IMR-90 (cell line): ENCODE results near the gene ZNF396. TPM values are rescaled to one million over a fixed set of nuclear protein-coding genes. Genes with fewer than 3 reads are reported as not detected.

Experiments used
- ATAC-seq: fragments of 200-7000 bp; cut with Tn5 transposase; 2 replicates; pipeline ENCODE4 v1.9.1; 2020; ENCODE audit warnings: low read depth, mild to moderate bottlenecking, moderate library complexity
- BruUV-seq: library from RNA; stranded (reverse); fragments of 400-500 nt; replicated peaks from 2 replicates; lab custom pipeline; 2021; lab: Mats Ljungman, UMichigan
- CTCF ChIA-PET: fragments of 300-600 bp; formaldehyde crosslinking; extraction: SDS; loops from one replicate; lab custom pipeline; 2021; ENCODE audit warnings: antibody characterized with exemption; lab: Yijun Ruan, JAX
- POLR2A ChIA-PET: fragments of 300-600 bp; sonication (Branson Sonifier 250); formaldehyde crosslinking; loops from one replicate; lab custom pipeline; 2022; ENCODE audit warnings: antibody characterized with exemption; ENCODE audit not compliant: unreplicated experiment; lab: Charles Lee
- DNase-seq: peaks from one replicate; pipeline ENCODE4 v3.0.0; 2013
- H2AFZ ChIP-seq: replicated peaks from 2 replicates; pipeline ENCODE3; 2013; ENCODE audit warnings: low read length, mild to moderate bottlenecking; ENCODE audit not compliant: poor library complexity
- H2AK5ac ChIP-seq: 2 replicates; pipeline ENCODE4 v1.6.1; 2013; ENCODE audit warnings: low read depth, low read length, inconsistent platforms
- H2AK9ac ChIP-seq: replicated peaks from 2 replicates; pipeline ENCODE3; 2013; ENCODE audit warnings: mild to moderate bottlenecking, low read depth, low read length, moderate library complexity; ENCODE audit not compliant: poor library complexity
- H2BK120ac ChIP-seq: 2 replicates; pipeline ENCODE4 v1.6.1; 2013; ENCODE audit warnings: low read depth, low read length, inconsistent platforms
- H2BK15ac ChIP-seq: 3 replicates; pipeline ENCODE4 v1.6.1; 2013; ENCODE audit warnings: low read depth, low read length, inconsistent platforms
- H2BK20ac ChIP-seq: 2 replicates; pipeline ENCODE4 v1.6.1; 2013; ENCODE audit warnings: low read depth, mild to moderate bottlenecking, inconsistent platforms, low read length, moderate library complexity
- H2BK5ac ChIP-seq: 2 replicates; pipeline ENCODE4 v1.6.1; 2013; ENCODE audit warnings: mild to moderate bottlenecking, low read depth, low read length, inconsistent platforms; ENCODE audit not compliant: poor library complexity, severe bottlenecking
- H3K14ac ChIP-seq: replicated peaks from 2 replicates; pipeline ENCODE4 v1.6.1; 2013; ENCODE audit warnings: low read depth, low read length, inconsistent platforms
- H3K18ac ChIP-seq: 2 replicates; pipeline ENCODE4 v1.6.1; 2013; ENCODE audit warnings: low read depth, low read length, control low read depth
- H3K23ac ChIP-seq: 2 replicates; pipeline ENCODE4 v1.6.1; 2013; ENCODE audit warnings: low read depth, low read length, inconsistent platforms
- H3K27ac ChIP-seq: 2 replicates; pipeline ENCODE4 v1.5.1; 2013; ENCODE audit warnings: mild to moderate bottlenecking, control low read depth, low read length; ENCODE audit not compliant: insufficient read depth
- H3K27me3 ChIP-seq: 2 replicates; pipeline ENCODE4 v1.6.1; 2013; ENCODE audit warnings: low read length; ENCODE audit not compliant: control insufficient read depth, insufficient read depth
- H3K36me3 ChIP-seq: 2 replicates; pipeline ENCODE4 v1.6.1; 2013; ENCODE audit warnings: low read length, mixed read lengths; ENCODE audit not compliant: control insufficient read depth, insufficient read depth
- H3K4ac ChIP-seq: 2 replicates; pipeline ENCODE4 v1.6.1; 2013; ENCODE audit warnings: low read depth, low read length, inconsistent platforms
- H3K4me1 ChIP-seq: 2 replicates; pipeline ENCODE4 v1.6.1; 2013; ENCODE audit warnings: low read length, mixed read lengths; ENCODE audit not compliant: control insufficient read depth, insufficient read depth
- H3K4me2 ChIP-seq: 2 replicates; pipeline ENCODE4 v1.6.1; 2013; ENCODE audit warnings: low read depth, mild to moderate bottlenecking, control low read depth, low read length, moderate library complexity
- H3K4me3 ChIP-seq: 2 replicates; pipeline ENCODE4 v1.5.1; 2013; ENCODE audit warnings: low read depth, mild to moderate bottlenecking, control low read depth, low read length, moderate library complexity; ENCODE audit not compliant: insufficient read depth
- H3K56ac ChIP-seq: 2 replicates; pipeline ENCODE4 v1.6.1; 2013; ENCODE audit warnings: low read length, inconsistent platforms; ENCODE audit not compliant: insufficient read depth; ENCODE audit errors: extremely low read depth
- H3K79me1 ChIP-seq, 2 experiments: 2 replicates each; pipeline ENCODE4 v1.6.1; 2013; ENCODE audit warnings: low read length in 2 of 2, inconsistent platforms in 1 of 2, low read depth in 1 of 2
- H3K9ac ChIP-seq: 2 replicates; pipeline ENCODE4 v1.6.1; 2013; ENCODE audit warnings: low read depth, low read length, control low read depth
- H3K9me1 ChIP-seq: 2 replicates; pipeline ENCODE4 v1.6.1; 2013; ENCODE audit warnings: low read length, inconsistent platforms; ENCODE audit not compliant: insufficient read depth
- H3K9me3 ChIP-seq: 2 replicates; pipeline ENCODE4 v1.6.1; 2013; ENCODE audit warnings: low read length; ENCODE audit not compliant: control insufficient read depth, insufficient read depth
- H4K20me1 ChIP-seq: 2 replicates; pipeline ENCODE4 v1.6.1; 2013; ENCODE audit warnings: low read length, inconsistent platforms; ENCODE audit not compliant: insufficient read depth
- H4K5ac ChIP-seq: 2 replicates; pipeline ENCODE4 v1.6.1; 2013; ENCODE audit warnings: mild to moderate bottlenecking, low read depth, low read length, control low read depth
- H4K8ac ChIP-seq, 2 experiments: 2 replicates each; pipeline ENCODE4 v1.6.1; 2013; ENCODE audit warnings: low read depth in 2 of 2, low read length in 2 of 2, control low read depth in 1 of 2, inconsistent platforms in 1 of 2
- H4K91ac ChIP-seq: 2 replicates; pipeline ENCODE4 v1.6.1; 2013; ENCODE audit warnings: low read depth, low read length, inconsistent platforms; ENCODE audit not compliant: insufficient read depth
- MAZ ChIP-seq: IDR thresholded peaks from 2 replicates; pipeline ENCODE4 v1.6.1; 2012; ENCODE audit warnings: low read depth, mild to moderate bottlenecking, low read length, improper control_type of control experiment, moderate library complexity, borderline replicate concordance
- POLR2A ChIP-seq: IDR thresholded peaks from 2 replicates; pipeline ENCODE4 v1.6.1; 2012; ENCODE audit warnings: mild to moderate bottlenecking, low read depth, low read length
- RCOR1 ChIP-seq: IDR thresholded peaks from 2 replicates; pipeline ENCODE4 v1.6.1; 2012; ENCODE audit warnings: mild to moderate bottlenecking, low read length, improper control_type of control experiment; ENCODE audit not compliant: insufficient replicate concordance
- WGBS, 2 experiments: methylation state at CpG; one replicate each; pipeline versions ENCODE4 v1.1.5 to v1.1.7; 2013; ENCODE audit warnings: missing lambda C conversion rate in 2 of 2; ENCODE audit not compliant: insufficient read length in 1 of 2; ENCODE audit errors: extremely low coverage in 2 of 2; 5-methylcytosine and 5-hydroxymethylcytosine counted together
- dilution Hi-C: fragments of 300-500 bp; cut with HindIII; formaldehyde crosslinking; loops from one replicate; pipeline ENCODE4 v1.14.3; 2018; ENCODE audit warnings: low sequenced_read_pairs; ENCODE audit not compliant: unreplicated experiment
- in situ Hi-C: fragments of 300-500 bp; cut with MboI; formaldehyde crosslinking; loops from 3 replicates; pipeline ENCODE4 v1.14.3; 2019; ENCODE audit warnings: low sequenced_read_pairs, inconsistent platforms, mixed read lengths
- intact Hi-C: fragments of 100-400 bp; cut with micrococcal nuclease; formaldehyde crosslinking; loops from 2 replicates; pipeline ENCODE4 v1.10.0; 2022
- polyA plus RNA-seq, 3 experiments: library from polyadenylated mRNA; depleted of rRNA; stranded (reverse); fragments of >200 nt; gene quantifications; 2 replicates each; pipeline ENCODE4 v1.2.3, GENCODE V29; 2012; ENCODE audit warnings: low replicate concordance in 1 of 3
- total RNA-seq: library from RNA; depleted of rRNA; stranded (reverse); fragments of >200 nt; gene quantifications from 2 replicates; pipeline ENCODE4 v1.2.3, GENCODE V29; 2012

Gene ZNF396
- total and polyA plus RNA-seq, 2 of the 4 experiments (the other 2 are of a cell fraction): 0.26 to 0.54 TPM

GRCh38 chr18:35368595-35368994, 8.5 kb downstream of the ZNF396 start:
- no peak for DNase-seq
- ChIA-PET CTCF (no interaction called here), POLR2A (no interaction called here)
- H4K5ac ChIP-seq: no peak overlapping the region
- H3K79me1 ChIP-seq: no peaks in the 10 kb centered on the region
- intact Hi-C loops (no loop called here), dilution Hi-C loops (no loop called here), in situ Hi-C loops (no loop called here)
- no peak overlapping the region for H3K4me3 ChIP-seq
- no peak overlapping the region for H3K27ac ChIP-seq
- ATAC-seq: peak; percentile 44
- H3K4me1 ChIP-seq: peaks cover 2% of the 10 kb centered on the region
- H3K9me3 ChIP-seq: no peaks in the 10 kb centered on the region
- no peaks in the 10 kb centered on the region for H4K20me1 ChIP-seq
- H3K23ac ChIP-seq: 0 out of 2 replicates have a peak overlapping the region, but pooled peaks have one; percentile 24
- TF ChIP-seq RCOR1: no peak
- no peak for TF ChIP-seq MAZ
- no peak for TF ChIP-seq POLR2A
- no peak overlapping the region for H3K9ac ChIP-seq
- peak overlapping the region; percentile 41 for H2BK5ac ChIP-seq
- no peak overlapping the region for H3K14ac ChIP-seq
- no peak overlapping the region for H2AK9ac ChIP-seq
- no peak overlapping the region for H3K56ac ChIP-seq
- H2BK120ac ChIP-seq: no peak overlapping the region
- no peak overlapping the region for H3K18ac ChIP-seq
- no peak overlapping the region for H2BK20ac ChIP-seq
- H2BK15ac ChIP-seq: no peak overlapping the region
- BruUV-seq: no TSS peak
- no peak overlapping the region for H4K8ac ChIP-seq
- H3K4ac ChIP-seq: no peak overlapping the region
- no peak overlapping the region for H2AK5ac ChIP-seq
- H4K91ac ChIP-seq: no peak overlapping the region
- peak overlapping the region; percentile 50; the same call in 1 of the 2 replicates for H3K4me2 ChIP-seq
- no peak overlapping the region for H2AFZ ChIP-seq
- H3K36me3 ChIP-seq: no peaks in the 10 kb centered on the region
- no peaks in the 10 kb centered on the region for H3K9me1 ChIP-seq
- no peaks in the 10 kb centered on the region; the same call in 1 of the 2 replicates for H3K27me3 ChIP-seq
- WGBS, 2 experiments: 60% methylated on average over 1 of the region's 6 CpGs; no CpG with 5 or more reads in 1 of the 2 experiments
